ENCODE data around the gene KRT31.
"Not testable (repeated sequence)": the region's sequence is repeated elsewhere in the genome, so short reads cannot be mapped to it uniquely, and the experiment has no call there.

Gene KRT31

GRCh38 chr17:41390411-41390938 lies 6.9 kb downstream of the KRT31 start:
- no peak for DNase-seq (ENCODE audit: low read depth in 2 of 2)

- DNase-seq (ENCODE audit: low read depth in 2 of 2): no peak
Measured at GRCh38 chr17:41387670-41388069, 9.7 kb downstream of the KRT31 start.

- DNase-seq (ENCODE audit: low read depth in 2 of 2): no peak
Measured at GRCh38 chr17:41386227-41386626, 11.2 kb downstream of the KRT31 start.

- no peak for DNase-seq (ENCODE audit: low read depth in 2 of 2)
Measured at GRCh38 chr17:41383690-41384089, 13.7 kb downstream of the KRT31 start.

- no peak for DNase-seq (ENCODE audit: low read depth in 2 of 2)
Measured at GRCh38 chr17:41382394-41382793, 15.0 kb downstream of the KRT31 start.

GRCh38 chr17:41381943-41382342 lies 15.5 kb downstream of the KRT31 start, which contains the start of gene KRT34:
TSS of gene KRT34 (minus strand) at chr17:41382306. CDS start at chr17:41382246, 60 bp downstream.
- DNase-seq (ENCODE audit: low read depth in 2 of 2): not testable (repeated sequence)

GRCh38 chr17:41380091-41380490 lies 17.3 kb downstream of the KRT31 start:
- DNase-seq (ENCODE audit: low read depth in 2 of 2): not testable (repeated sequence)

- no peak for DNase-seq (ENCODE audit: low read depth in 2 of 2)
Measured at GRCh38 chr17:41377546-41377945, 19.9 kb downstream of the KRT31 start.

- DNase-seq (ENCODE audit: low read depth in 2 of 2): no peak
Measured at GRCh38 chr17:41369713-41370112, 27.7 kb downstream of the KRT31 start, which contains the start of gene KRT33B. TSS of gene KRT33B (minus strand) at chr17:41369813. CDS start at chr17:41369750, 63 bp downstream.

GRCh38 chr17:41369023-41369422 lies 28.4 kb downstream of the KRT31 start:
- no peak for DNase-seq (ENCODE audit: low read depth in 2 of 2)

- DNase-seq (ENCODE audit: low read depth in 2 of 2): no peak
Measured at GRCh38 chr17:41367426-41368075, 29.9 kb downstream of the KRT31 start.

GRCh38 chr17:41366070-41366469 lies 31.3 kb downstream of the KRT31 start:
- no peak for DNase-seq (ENCODE audit: low read depth in 2 of 2)

- DNase-seq (ENCODE audit: low read depth in 2 of 2): no peak
Measured at GRCh38 chr17:41363881-41364280, 33.5 kb downstream of the KRT31 start.

GRCh38 chr17:41360296-41360995 lies 37.0 kb downstream of the KRT31 start:
- no peak for DNase-seq (ENCODE audit: low read depth in 2 of 2)

GRCh38 chr17:41354536-41354935 lies 42.9 kb downstream of the KRT31 start:
- no peak for DNase-seq (ENCODE audit: low read depth in 2 of 2)

GRCh38 chr17:41352597-41353366 lies 44.6 kb downstream of the KRT31 start:
- DNase-seq (ENCODE audit: low read depth in 2 of 2): no peak

GRCh38 chr17:41351177-41351576 lies 46.2 kb downstream of the KRT31 start:
- no peak for DNase-seq (ENCODE audit: low read depth in 2 of 2)

GRCh38 chr17:41350381-41350878 lies 47.0 kb downstream of the KRT31 start, which contains the start of gene KRT33A:
TSS of gene KRT33A (minus strand) at chr17:41350828. CDS start at chr17:41350767, 61 bp downstream.
- not testable (repeated sequence) for DNase-seq (ENCODE audit: low read depth in 2 of 2)

- DNase-seq (ENCODE audit: low read depth in 2 of 2): no peak
Measured at GRCh38 chr17:41347869-41348760, 49.3 kb downstream of the KRT31 start.

GRCh38 chr17:41346421-41346820 lies 51.0 kb downstream of the KRT31 start:
- DNase-seq (ENCODE audit: low read depth in 2 of 2): not testable (repeated sequence)

- DNase-seq (ENCODE audit: low read depth in 2 of 2): no peak
Measured at GRCh38 chr17:41345992-41346391, 51.4 kb downstream of the KRT31 start.
